Measurements from ENCODE around the gene ALLC.
"Not testable (repeated sequence)": the region's sequence is repeated elsewhere in the genome, so short reads cannot be mapped to it uniquely, and the experiment has no call there.

The ALLC gene

GRCh38 chr2:3657881-3658280 lies at the start of gene ALLC:
Gene ALLC, plus strand, starts transcription at chr2:3658200. Its CDS starts 12,958 bp downstream, at chr2:3671158.
- DNase-seq (ENCODE audit: low read depth in 3 of 3): no peak

GRCh38 chr2:3608373-3609278 lies 49.4 kb upstream of the ALLC start:
- DNase-seq (ENCODE audit: low read depth in 3 of 3): no peak

GRCh38 chr2:3609279-3609673 lies 48.7 kb upstream of the ALLC start:
- DNase-seq (ENCODE audit: low read depth in 3 of 3): not testable (repeated sequence)

GRCh38 chr2:3610415-3610814 lies 47.6 kb upstream of the ALLC start:
- DNase-seq (ENCODE audit: low read depth in 3 of 3): no peak

GRCh38 chr2:3610881-3611505 lies 47.0 kb upstream of the ALLC start:
- no peak for DNase-seq (ENCODE audit: low read depth in 3 of 3)

GRCh38 chr2:3611589-3611988 lies 46.4 kb upstream of the ALLC start:
- no peak for DNase-seq (ENCODE audit: low read depth in 3 of 3)

GRCh38 chr2:3612639-3613523 lies 45.1 kb upstream of the ALLC start:
- DNase-seq (ENCODE audit: low read depth in 3 of 3): no peak

- no peak for DNase-seq (ENCODE audit: low read depth in 3 of 3)
Measured at GRCh38 chr2:3613524-3613905, 44.5 kb upstream of the ALLC start.

- not testable (repeated sequence) for DNase-seq (ENCODE audit: low read depth in 3 of 3)
Measured at GRCh38 chr2:3614743-3615142, 43.3 kb upstream of the ALLC start.

GRCh38 chr2:3615541-3616200 lies 42.3 kb upstream of the ALLC start:
- not testable (repeated sequence) for DNase-seq (ENCODE audit: low read depth in 3 of 3)

- not testable (repeated sequence) for DNase-seq (ENCODE audit: low read depth in 3 of 3)
Measured at GRCh38 chr2:3616435-3617197, 41.4 kb upstream of the ALLC start.

GRCh38 chr2:3617198-3617890 lies 40.7 kb upstream of the ALLC start:
- DNase-seq (ENCODE audit: low read depth in 3 of 3): no peak

GRCh38 chr2:3618367-3618766 lies 39.6 kb upstream of the ALLC start:
- DNase-seq (ENCODE audit: low read depth in 3 of 3): no peak

GRCh38 chr2:3619033-3619432 lies 39.0 kb upstream of the ALLC start:
- DNase-seq (ENCODE audit: low read depth in 3 of 3): no peak

GRCh38 chr2:3619661-3620060 lies 38.3 kb upstream of the ALLC start:
- not testable (repeated sequence) for DNase-seq (ENCODE audit: low read depth in 3 of 3)

GRCh38 chr2:3620834-3621233 lies 37.2 kb upstream of the ALLC start:
- no peak for DNase-seq (ENCODE audit: low read depth in 3 of 3)

GRCh38 chr2:3622967-3623366 lies 35.0 kb upstream of the ALLC start:
- no peak for DNase-seq (ENCODE audit: low read depth in 3 of 3)

- DNase-seq (ENCODE audit: low read depth in 3 of 3): no peak
Measured at GRCh38 chr2:3624059-3624794, 33.8 kb upstream of the ALLC start.

GRCh38 chr2:3625186-3625585 lies 32.8 kb upstream of the ALLC start:
- no peak for DNase-seq (ENCODE audit: low read depth in 3 of 3)

Data from stimulated activated CD4-positive, alpha-beta T cell treated with anti-CD3 and anti-CD28 coated beads, TNF-alpha, amount 100 ng/mL, for 48 hours (primary cell).